H9 (cell line): Measurements from ENCODE around the gene NHERF1. TPM values are rescaled to one million over a fixed set of nuclear protein-coding genes. Genes with fewer than 3 reads are reported as not detected.

ENCODE experiments used
- DNase-seq: peaks from one replicate; pipeline ENCODE4 v3.0.0-alpha.2; 2017
- H2AFZ ChIP-seq: one replicate; pipeline ENCODE4 v1.6.1; 2013; ENCODE audit warnings: mild to moderate bottlenecking, low read length, control low read depth, moderate library complexity
- H2AK5ac ChIP-seq: 2 replicates; pipeline ENCODE4 v1.6.1; 2013; ENCODE audit warnings: low read length, control low read depth, mixed read lengths; ENCODE audit not compliant: insufficient read length
- H2BK120ac ChIP-seq: one replicate; pipeline ENCODE4 v1.6.1; 2013; ENCODE audit warnings: low read depth, mild to moderate bottlenecking, low read length, control low read depth, inconsistent platforms; ENCODE audit not compliant: poor library complexity, severe bottlenecking
- H2BK12ac ChIP-seq: 2 replicates; pipeline ENCODE4 v1.6.1; 2013; ENCODE audit warnings: low read length, control low read depth, mixed read lengths, low read depth; ENCODE audit not compliant: insufficient read length
- H2BK15ac ChIP-seq: 2 replicates; pipeline ENCODE4 v1.6.1; 2013; ENCODE audit warnings: low read depth, low read length, control low read depth
- H2BK20ac ChIP-seq: one replicate; pipeline ENCODE4 v1.6.1; 2013; ENCODE audit warnings: low read depth, mild to moderate bottlenecking, low read length, control low read depth, inconsistent platforms; ENCODE audit not compliant: poor library complexity, severe bottlenecking
- H2BK5ac ChIP-seq: 2 replicates; pipeline ENCODE4 v1.6.1; 2013; ENCODE audit warnings: low read length, control low read depth, mixed read lengths; ENCODE audit not compliant: insufficient read length
- H3K14ac ChIP-seq: 2 replicates; pipeline ENCODE4 v1.6.1; 2013; ENCODE audit warnings: low read length, control low read depth; ENCODE audit not compliant: insufficient read depth
- H3K18ac ChIP-seq: 2 replicates; pipeline ENCODE4 v1.6.1; 2013; ENCODE audit warnings: low read depth, mild to moderate bottlenecking, mixed read lengths, low read length, control low read depth; ENCODE audit not compliant: insufficient read length
- H3K23ac ChIP-seq: 2 replicates; pipeline ENCODE4 v1.6.1; 2013; ENCODE audit warnings: low read length, control low read depth, mixed read lengths, low read depth; ENCODE audit not compliant: insufficient read length
- H3K23me2 ChIP-seq: 2 replicates; pipeline ENCODE4 v1.6.1; 2013; ENCODE audit warnings: low read depth, mild to moderate bottlenecking, mixed read lengths, low read length, control low read depth; ENCODE audit not compliant: insufficient read length, poor library complexity, severe bottlenecking
- H3K27ac ChIP-seq: 2 replicates; pipeline ENCODE4 v1.5.1; 2013; ENCODE audit warnings: low read length, control low read depth, mixed read lengths, low read depth; ENCODE audit not compliant: insufficient read length
- H3K27me3 ChIP-seq: 2 replicates; pipeline ENCODE4 v1.6.1; 2013; ENCODE audit warnings: low read length, control low read depth, inconsistent platforms; ENCODE audit not compliant: insufficient read depth
- H3K4ac ChIP-seq: 2 replicates; pipeline ENCODE4 v1.6.1; 2013; ENCODE audit warnings: low read depth, mild to moderate bottlenecking, control low read depth, inconsistent platforms, low read length, moderate library complexity
- H3K4me1 ChIP-seq: 2 replicates; pipeline ENCODE4 v1.6.1; 2013; ENCODE audit warnings: low read length, control low read depth, inconsistent platforms; ENCODE audit not compliant: insufficient read depth
- H3K4me2 ChIP-seq: 2 replicates; pipeline ENCODE4 v1.6.1; 2013; ENCODE audit warnings: low read length, control low read depth, mixed read lengths; ENCODE audit not compliant: insufficient read length, insufficient read depth
- H3K56ac ChIP-seq: 2 replicates; pipeline ENCODE4 v1.6.1; 2013; ENCODE audit warnings: low read depth, mild to moderate bottlenecking, mixed read lengths, low read length, control low read depth; ENCODE audit not compliant: insufficient read length
- H3K79me1 ChIP-seq: 2 replicates; pipeline ENCODE4 v1.6.1; 2013; ENCODE audit warnings: low read depth, mild to moderate bottlenecking, moderate library complexity, low read length, control low read depth, inconsistent platforms; ENCODE audit not compliant: insufficient read depth, poor library complexity, severe bottlenecking
- H3K79me2 ChIP-seq: 2 replicates; pipeline ENCODE4 v1.6.1; 2013; ENCODE audit warnings: low read length, control low read depth, inconsistent platforms; ENCODE audit not compliant: insufficient read depth
- H3K9ac ChIP-seq: 2 replicates; pipeline ENCODE4 v1.6.1; 2013; ENCODE audit warnings: low read length, control low read depth, mixed read lengths; ENCODE audit not compliant: insufficient read length; ENCODE audit errors: extremely low read depth
- H3K9me3 ChIP-seq: one replicate; pipeline ENCODE4 v1.6.1; 2013; ENCODE audit warnings: low read depth, low read length, inconsistent platforms; ENCODE audit not compliant: control insufficient read depth
- H3T11ph ChIP-seq: one replicate; pipeline ENCODE4 v1.6.1; 2013; ENCODE audit warnings: mild to moderate bottlenecking, low read length, control low read depth, inconsistent platforms
- H4K20me1 ChIP-seq: one replicate; pipeline ENCODE4 v1.6.1; 2013; ENCODE audit not compliant: control insufficient read depth, insufficient read length, insufficient read depth
- H4K5ac ChIP-seq: 2 replicates; pipeline ENCODE4 v1.6.1; 2013; ENCODE audit warnings: low read depth, mild to moderate bottlenecking, mixed read lengths, low read length, control low read depth; ENCODE audit not compliant: insufficient read length
- H4K8ac ChIP-seq: replicated peaks from 2 replicates; pipeline ENCODE4 v1.6.1; 2013; ENCODE audit warnings: low read length, control low read depth, mixed read lengths, low read depth; ENCODE audit not compliant: insufficient read length
- H4K91ac ChIP-seq: 2 replicates; pipeline ENCODE4 v1.6.1; 2013; ENCODE audit warnings: low read depth, mild to moderate bottlenecking, moderate library complexity, mixed read lengths, low read length, control low read depth; ENCODE audit not compliant: insufficient read length
- H3K27ac Mint-ChIP-seq, 3 experiments: 2 replicates in 2 of 3; 3 replicates in 1 of 3; pipeline ENCODE4 v1.8.0; 2020 to 2021; ENCODE audit warnings: mixed read lengths in 3 of 3, mild to moderate bottlenecking in 1 of 3, moderate library complexity in 1 of 3
- H3K27me3 Mint-ChIP-seq: 2 replicates; pipeline ENCODE4 v1.8.0; 2021; ENCODE audit warnings: low read depth, mild to moderate bottlenecking, moderate library complexity, mixed read lengths
- H3K36me3 Mint-ChIP-seq, 3 experiments: 2 replicates in 2 of 3; 3 replicates in 1 of 3; pipeline ENCODE4 v1.8.0; 2020 to 2021; ENCODE audit warnings: low read depth in 3 of 3, mixed read lengths in 3 of 3; ENCODE audit not compliant: insufficient read depth in 1 of 3
- H3K4me1 Mint-ChIP-seq, 2 experiments: 2 replicates each; pipeline ENCODE4 v1.8.0; 2020; ENCODE audit warnings: mixed read lengths in 2 of 2
- H3K4me3 Mint-ChIP-seq, 2 experiments: 2 replicates in 1 of 2; 3 replicates in 1 of 2; pipeline ENCODE4 v1.8.0; 2020 to 2021; ENCODE audit warnings: mild to moderate bottlenecking in 2 of 2, mixed read lengths in 2 of 2, moderate library complexity in 1 of 2
- H3K9me3 Mint-ChIP-seq, 2 experiments: 2 replicates in 1 of 2; 3 replicates in 1 of 2; pipeline ENCODE4 v1.8.0; 2020; ENCODE audit warnings: mild to moderate bottlenecking in 2 of 2, mixed read lengths in 2 of 2, moderate library complexity in 1 of 2
- WGBS: extraction: QIAGEN DNeasy Blood & Tissue Kit; methylation state at CpG from one replicate; pipeline ENCODE4 v1.1.7; 2013; ENCODE audit warnings: missing lambda C conversion rate, low lambda C conversion rate, mixed read lengths; ENCODE audit not compliant: insufficient read length; ENCODE audit errors: extremely low coverage; 5-methylcytosine and 5-hydroxymethylcytosine counted together
- total RNA-seq: library from RNA; stranded (reverse); gene quantifications from 2 replicates; pipeline ENCODE4 v1.2.1, GENCODE V29; 2021
- TF ChIP-seq, protein P1 (sequence below): fragments of 200-600 bp; sonication (generic); conservative IDR thresholded peaks from 3 replicates; pipeline ENCODE4 v1.8.0; 2021; ENCODE audit warnings: antibody characterized with exemption, mild to moderate bottlenecking

Gene NHERF1
- total RNA-seq, 1 experiment from 2014 or later, result 74.4 TPM

DNA sequence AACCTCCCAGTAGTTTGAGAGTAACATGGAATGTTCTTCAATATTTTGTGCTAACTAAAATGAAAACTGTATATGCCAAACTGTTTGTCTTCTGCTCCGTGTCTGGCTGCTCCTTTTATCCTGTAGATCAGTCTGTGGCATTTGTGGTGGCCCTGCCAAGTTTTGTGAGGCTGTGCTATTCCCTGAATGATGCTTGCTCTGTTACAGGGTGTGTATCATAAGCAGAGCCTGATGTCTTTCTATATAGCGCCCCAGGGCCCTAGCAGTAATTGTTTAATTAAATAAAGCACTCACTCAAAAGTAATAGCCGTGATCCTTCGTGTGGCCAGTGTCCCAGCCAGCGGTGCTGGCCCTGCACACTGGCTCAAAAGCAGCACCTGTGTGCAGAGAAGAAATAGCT lies 55.5 kb downstream of the NHERF1 start:
- Histone ChIP-seq H3K79me1 (no peaks in the 10 kb centered on the region), H3K18ac (no peak overlapping the region), H3K56ac (no peak overlapping the region), H3K14ac (no peak overlapping the region), H3K4me1 (no peaks in the 10 kb centered on the region), H2BK120ac (no peak overlapping the region), H3K4me2 (no peak overlapping the region), H2AK5ac (no peak overlapping the region), H4K8ac (no peak overlapping the region), H3K23me2 (no peaks in the 10 kb centered on the region), H4K5ac (no peak overlapping the region), H2BK20ac (no peak overlapping the region), H3K9ac (no peak overlapping the region), H3T11ph (no peak overlapping the region), H4K20me1 (no peaks in the 10 kb centered on the region), H4K91ac (no peak overlapping the region), H3K23ac (no peak overlapping the region), H3K9me3 (no peaks in the 10 kb centered on the region), H3K27ac (no peak overlapping the region), H3K27me3 (no peaks in the 10 kb centered on the region), H2BK12ac (no peak overlapping the region), H3K79me2 (no peaks in the 10 kb centered on the region), H2BK15ac (no peak overlapping the region), H3K4ac (no peak overlapping the region), H2BK5ac (no peak overlapping the region), H2AFZ (no peak overlapping the region)
- Mint-ChIP-seq H3K9me3 (no peaks in the 10 kb centered on the region), H3K27me3 (peaks cover 7% of the 10 kb centered on the region), H3K4me1 (no peaks in the 10 kb centered on the region), H3K27ac (no peak overlapping the region), H3K4me3 (no peak overlapping the region), H3K36me3 (peaks cover 5 to 22% (median 12%) of the 10 kb centered on the region in 3 experiments; a peak in 5 of 7 replicates)
- no CpG with 5 or more reads among the region's 5 CpGs for WGBS
- TF ChIP-seq, protein P1, sequence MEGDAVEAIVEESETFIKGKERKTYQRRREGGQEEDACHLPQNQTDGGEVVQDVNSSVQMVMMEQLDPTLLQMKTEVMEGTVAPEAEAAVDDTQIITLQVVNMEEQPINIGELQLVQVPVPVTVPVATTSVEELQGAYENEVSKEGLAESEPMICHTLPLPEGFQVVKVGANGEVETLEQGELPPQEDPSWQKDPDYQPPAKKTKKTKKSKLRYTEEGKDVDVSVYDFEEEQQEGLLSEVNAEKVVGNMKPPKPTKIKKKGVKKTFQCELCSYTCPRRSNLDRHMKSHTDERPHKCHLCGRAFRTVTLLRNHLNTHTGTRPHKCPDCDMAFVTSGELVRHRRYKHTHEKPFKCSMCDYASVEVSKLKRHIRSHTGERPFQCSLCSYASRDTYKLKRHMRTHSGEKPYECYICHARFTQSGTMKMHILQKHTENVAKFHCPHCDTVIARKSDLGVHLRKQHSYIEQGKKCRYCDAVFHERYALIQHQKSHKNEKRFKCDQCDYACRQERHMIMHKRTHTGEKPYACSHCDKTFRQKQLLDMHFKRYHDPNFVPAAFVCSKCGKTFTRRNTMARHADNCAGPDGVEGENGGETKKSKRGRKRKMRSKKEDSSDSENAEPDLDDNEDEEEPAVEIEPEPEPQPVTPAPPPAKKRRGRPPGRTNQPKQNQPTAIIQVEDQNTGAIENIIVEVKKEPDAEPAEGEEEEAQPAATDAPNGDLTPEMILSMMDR, result no peak
- DNase-seq, result no peak
